Activated B cell treated with CpG ODN at 0.5 μM for 24 hours (primary cell): Measurements from ENCODE around the gene CNDP1. TPM values are rescaled to one million over a fixed set of nuclear protein-coding genes. Genes with fewer than 3 reads are reported as not detected.

Source experiments
- ATAC-seq: fragments of 200-7000 bp; cut with Tn5 transposase; one replicate; pipeline ENCODE4 v1.10.0; 2021; ENCODE audit warnings: low read depth, mild to moderate bottlenecking, moderate library complexity
- CTCF ChIA-PET: fragments of 350-600 bp; sonication (Branson Sonifier 250); formaldehyde crosslinking; loops from one replicate; lab custom pipeline; 2021; ENCODE audit warnings: antibody characterized with exemption; lab: Charles Lee
- POLR2A ChIA-PET: fragments of 350-600 bp; sonication (Branson Sonifier 250); formaldehyde crosslinking; loops from one replicate; lab custom pipeline; 2021; ENCODE audit warnings: antibody characterized with exemption; lab: Charles Lee
- DNase-seq: peaks from one replicate; pipeline ENCODE4 v3.0.0; 2022
- H3K27ac Mint-ChIP-seq: one replicate; pipeline ENCODE4 v1.8.0; 2020; ENCODE audit warnings: mixed read lengths
- H3K27me3 Mint-ChIP-seq: one replicate; pipeline ENCODE4 v1.8.0; 2021; ENCODE audit warnings: mixed read lengths
- H3K36me3 Mint-ChIP-seq: one replicate; pipeline ENCODE4 v1.8.0; 2021; ENCODE audit warnings: low read depth, mixed read lengths
- H3K4me1 Mint-ChIP-seq: one replicate; pipeline ENCODE4 v1.8.0; 2021; ENCODE audit warnings: mixed read lengths
- H3K4me3 Mint-ChIP-seq: one replicate; pipeline ENCODE4 v1.8.0; 2020; ENCODE audit warnings: mild to moderate bottlenecking, mixed read lengths
- H3K9me3 Mint-ChIP-seq: one replicate; pipeline ENCODE4 v1.8.0; 2020; ENCODE audit warnings: mixed read lengths
- intact Hi-C: fragments of 100-400 bp; cut with micrococcal nuclease; formaldehyde crosslinking; loops from one replicate; pipeline ENCODE4 v1.15.1; 2024
- total RNA-seq: library from RNA; stranded (reverse); gene quantifications from 2 replicates; pipeline ENCODE4 v1.2.3, GENCODE V29; 2022
- TF ChIP-seq, protein P1 (sequence below): fragments of 200-600 bp; IDR thresholded peaks from one replicate; pipeline ENCODE4 v1.8.0; 2022; ENCODE audit warnings: antibody characterized with exemption, mild to moderate bottlenecking

Gene CNDP1
- total RNA-seq, 1 donor from 2014 or later, result 0.33 TPM

DNA sequence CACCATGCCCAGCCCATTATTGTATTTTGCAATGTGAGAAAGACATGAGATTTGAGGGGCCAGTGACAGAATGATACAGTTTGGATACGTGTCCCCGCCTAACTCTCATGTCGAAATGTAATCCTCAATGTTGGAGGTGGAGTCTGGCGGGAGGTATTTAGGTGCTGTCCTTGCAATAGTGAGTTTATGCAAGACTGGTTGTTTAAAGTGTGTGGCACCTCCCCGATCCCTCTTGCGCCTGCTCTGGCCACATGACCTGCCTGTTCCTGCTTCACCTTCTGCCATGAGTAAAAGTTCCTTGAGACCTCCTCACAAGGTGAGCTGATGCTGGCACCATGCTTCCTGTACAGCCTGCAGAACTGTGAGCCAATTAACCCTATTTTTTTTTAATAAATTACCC is 16.6 kb downstream of the CNDP1 start:
- no peak for ATAC-seq
- Mint-ChIP-seq H3K27me3 (peaks cover 8% of the 10 kb centered on the region), H3K4me1 (no peaks in the 10 kb centered on the region), H3K4me3 (no peak overlapping the region), H3K36me3 (no peaks in the 10 kb centered on the region), H3K27ac (no peak overlapping the region), H3K9me3 (peaks cover 9% of the 10 kb centered on the region)
- TF ChIP-seq, protein P1, sequence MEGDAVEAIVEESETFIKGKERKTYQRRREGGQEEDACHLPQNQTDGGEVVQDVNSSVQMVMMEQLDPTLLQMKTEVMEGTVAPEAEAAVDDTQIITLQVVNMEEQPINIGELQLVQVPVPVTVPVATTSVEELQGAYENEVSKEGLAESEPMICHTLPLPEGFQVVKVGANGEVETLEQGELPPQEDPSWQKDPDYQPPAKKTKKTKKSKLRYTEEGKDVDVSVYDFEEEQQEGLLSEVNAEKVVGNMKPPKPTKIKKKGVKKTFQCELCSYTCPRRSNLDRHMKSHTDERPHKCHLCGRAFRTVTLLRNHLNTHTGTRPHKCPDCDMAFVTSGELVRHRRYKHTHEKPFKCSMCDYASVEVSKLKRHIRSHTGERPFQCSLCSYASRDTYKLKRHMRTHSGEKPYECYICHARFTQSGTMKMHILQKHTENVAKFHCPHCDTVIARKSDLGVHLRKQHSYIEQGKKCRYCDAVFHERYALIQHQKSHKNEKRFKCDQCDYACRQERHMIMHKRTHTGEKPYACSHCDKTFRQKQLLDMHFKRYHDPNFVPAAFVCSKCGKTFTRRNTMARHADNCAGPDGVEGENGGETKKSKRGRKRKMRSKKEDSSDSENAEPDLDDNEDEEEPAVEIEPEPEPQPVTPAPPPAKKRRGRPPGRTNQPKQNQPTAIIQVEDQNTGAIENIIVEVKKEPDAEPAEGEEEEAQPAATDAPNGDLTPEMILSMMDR, result no peak
- CTCF ChIA-PET, result interaction anchor here (1.4 to 2.1 kb wide), 6 partner anchors 48 to 469 kb away, joined by 6 to 18 read pairs (median 11); no protein-coding TSS in a partner anchor
- no peak for DNase-seq
- POLR2A ChIA-PET, result no interaction called here
- intact Hi-C loops, result loop anchor here (5.0 kb wide), 1 partner anchor 926 kb away; no protein-coding TSS in a partner anchor

DNA sequence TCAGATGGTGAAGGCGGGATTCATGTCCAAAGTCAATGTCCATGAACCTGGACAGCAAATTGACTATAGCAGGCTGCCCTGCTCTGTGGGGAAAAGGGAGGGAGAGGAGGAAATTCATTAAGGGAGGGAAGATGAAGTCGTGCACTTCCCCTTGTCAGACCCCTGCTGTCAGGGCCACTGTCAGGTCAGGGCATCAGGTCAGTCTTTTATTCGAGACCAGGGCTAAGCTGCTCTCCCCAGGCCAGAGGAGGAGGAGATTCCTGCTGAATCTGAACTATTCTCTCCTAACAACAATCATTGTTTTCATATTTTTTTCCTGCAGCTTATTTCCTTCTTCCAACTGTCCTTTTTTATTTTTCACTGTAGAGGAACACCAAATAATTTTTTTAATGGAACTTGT is 17.2 kb downstream of the CNDP1 start:
- no peak for DNase-seq
- Mint-ChIP-seq H3K27ac (no peak overlapping the region), H3K36me3 (no peaks in the 10 kb centered on the region), H3K27me3 (peaks cover 14% of the 10 kb centered on the region), H3K4me1 (no peaks in the 10 kb centered on the region), H3K4me3 (no peak overlapping the region), H3K9me3 (peaks cover 9% of the 10 kb centered on the region)
- ChIA-PET POLR2A (interaction anchor here (1.3 kb wide), 1 partner anchor 56 kb away, joined by 5 read pairs; the partner anchor contains the start of gene CNDP2), CTCF (interaction anchor here (0.9 to 2.1 kb wide), 23 partner anchors 8 to 1788 kb away, joined by 3 to 38 read pairs (median 5); no protein-coding TSS in a partner anchor)
- intact Hi-C loops, result loop anchor here (5.0 kb wide), 1 partner anchor 926 kb away; no protein-coding TSS in a partner anchor
- no peak for ATAC-seq
- TF ChIP-seq, protein P1, result no peak

DNA sequence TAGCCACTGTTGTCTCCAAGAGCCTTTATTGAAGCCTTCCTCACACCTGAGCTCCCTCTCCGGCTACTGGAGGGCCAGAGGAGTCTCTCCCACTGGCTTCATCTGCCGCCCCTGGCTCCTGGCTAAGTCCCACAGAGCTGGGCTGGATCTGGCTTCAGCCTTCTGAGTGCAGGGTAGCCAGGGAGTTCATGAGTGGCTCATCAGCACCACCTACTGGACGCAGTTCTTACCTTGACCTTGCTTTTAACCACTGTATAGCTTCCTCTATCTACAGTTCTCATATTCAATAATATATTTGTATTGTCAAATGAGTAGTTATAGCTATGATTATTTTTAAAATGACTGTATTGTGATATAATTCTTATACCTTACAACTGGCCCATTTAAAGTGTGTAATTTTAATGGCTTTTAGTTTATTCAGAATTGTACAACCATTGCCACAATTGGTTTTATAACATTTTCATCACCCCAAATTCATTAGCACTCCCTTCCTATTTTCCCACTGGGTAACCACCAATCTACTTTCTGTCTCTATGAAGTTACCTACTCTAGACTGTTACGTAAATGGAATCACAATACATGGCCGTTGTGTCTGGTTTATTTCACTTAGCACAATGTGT is 17.7 kb downstream of the CNDP1 start:
- Mint-ChIP-seq H3K4me3 (no peak overlapping the region), H3K9me3 (peaks cover 9% of the 10 kb centered on the region), H3K27ac (no peak overlapping the region), H3K4me1 (no peaks in the 10 kb centered on the region), H3K27me3 (peaks cover 14% of the 10 kb centered on the region), H3K36me3 (no peaks in the 10 kb centered on the region)
- POLR2A ChIA-PET, result interaction anchor here (1.3 kb wide), 1 partner anchor 57 kb away, joined by 5 read pairs; the partner anchor contains the start of gene CNDP2
- CTCF ChIA-PET, result interaction anchor here (0.6 to 2.1 kb wide), 26 partner anchors 9 to 1788 kb away, joined by 3 to 38 read pairs (median 4); no protein-coding TSS in a partner anchor
- DNase-seq (peak; percentile 41), ATAC-seq (peak; percentile 97)
- intact Hi-C loops, result loop anchor here (1.0 to 5.0 kb wide), 6 partner anchors 53 to 1789 kb away; no protein-coding TSS in a partner anchor
- TF ChIP-seq, protein P1, result no peak

DNA sequence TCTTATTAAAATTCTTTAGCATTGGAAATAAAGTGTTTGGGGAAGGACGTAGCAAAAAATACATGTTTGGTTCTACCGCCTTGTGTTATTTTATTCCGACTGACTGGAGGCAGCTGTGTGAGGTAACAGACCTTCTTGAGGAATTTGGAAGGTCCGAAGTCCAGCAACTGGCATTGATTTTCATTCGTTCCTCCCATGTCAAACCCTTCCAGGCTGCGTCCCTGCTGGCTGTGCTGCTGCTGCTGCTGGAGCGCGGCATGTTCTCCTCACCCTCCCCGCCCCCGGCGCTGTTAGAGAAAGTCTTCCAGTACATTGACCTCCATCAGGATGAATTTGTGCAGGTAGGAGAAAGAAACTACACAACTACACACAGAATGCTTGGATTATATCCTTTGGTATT is 21.8 kb downstream of the CNDP1 start:
- intact Hi-C loops, result no loop called here
- ChIA-PET POLR2A (no interaction called here), CTCF (interaction anchor here (1.7 kb wide), 1 partner anchor 203 kb away, joined by 4 read pairs; no protein-coding TSS in a partner anchor)

DNA sequence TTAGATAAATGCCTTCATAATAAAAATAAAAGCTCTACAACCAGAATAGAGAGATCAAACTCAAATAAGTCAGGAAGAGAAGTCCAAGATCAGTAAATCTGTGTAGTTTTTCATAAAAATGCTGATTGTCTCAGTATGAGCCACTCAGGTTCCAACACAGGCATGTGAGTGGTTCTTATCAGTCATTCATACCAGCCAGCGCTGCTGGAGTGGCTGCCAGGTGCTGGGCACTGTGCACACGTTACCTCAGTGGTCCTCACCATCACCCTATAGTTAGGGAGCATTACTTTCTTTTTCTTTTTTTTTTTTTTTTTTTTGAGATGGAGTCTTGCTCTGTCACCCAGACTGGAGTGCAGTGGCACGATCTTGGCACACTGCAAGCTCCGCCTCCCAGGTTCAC is 23.8 kb downstream of the CNDP1 start:
- POLR2A ChIA-PET, result no interaction called here
- ATAC-seq (no peak), DNase-seq (no peak)
- Mint-ChIP-seq H3K27ac (no peak overlapping the region), H3K4me1 (no peaks in the 10 kb centered on the region), H3K4me3 (no peak overlapping the region), H3K27me3 (peaks cover 12% of the 10 kb centered on the region), H3K36me3 (no peaks in the 10 kb centered on the region), H3K9me3 (no peaks in the 10 kb centered on the region)
- TF ChIP-seq, protein P1, result no peak
- intact Hi-C loops, result no loop called here
- CTCF ChIA-PET, result no interaction called here

More for the DNA sequence above, 21.8 kb downstream of the CNDP1 start:
- Mint-ChIP-seq H3K9me3 (no peaks in the 10 kb centered on the region), H3K27me3 (peaks cover 14% of the 10 kb centered on the region), H3K4me1 (no peaks in the 10 kb centered on the region), H3K36me3 (no peaks in the 10 kb centered on the region), H3K4me3 (no peak overlapping the region), H3K27ac (no peak overlapping the region)
- ATAC-seq, result no peak
- TF ChIP-seq, protein P1, result no peak
- no peak for DNase-seq
